Activated T-helper 17 cell treated with anti-CD3 and anti-CD28 coated beads, Interleukin-2, amount 50 U/mL, for 72 hours (primary cell): Measurements from ENCODE around the gene MGRN1. TPM values are rescaled to one million over a fixed set of nuclear protein-coding genes. Genes with fewer than 3 reads are reported as not detected.

Source experiments
- ATAC-seq: fragments of 150-1000 bp; cut with Tn5 transposase; replicated peaks from 2 replicates; pipeline ENCODE4 v1.10.0; 2021; ENCODE audit warnings: mild to moderate bottlenecking, moderate library complexity
- H3K27ac Mint-ChIP-seq: one replicate; pipeline ENCODE4 v1.8.0; 2022; ENCODE audit warnings: mixed read lengths
- H3K27me3 Mint-ChIP-seq: one replicate; pipeline ENCODE4 v1.8.0; 2022; ENCODE audit warnings: mixed read lengths
- H3K36me3 Mint-ChIP-seq: one replicate; pipeline ENCODE4 v1.8.0; 2022; ENCODE audit warnings: low read depth, mild to moderate bottlenecking, mixed read lengths
- H3K4me1 Mint-ChIP-seq: one replicate; pipeline ENCODE4 v1.8.0; 2022; ENCODE audit warnings: mixed read lengths
- H3K4me3 Mint-ChIP-seq: one replicate; pipeline ENCODE4 v1.8.0; 2022; ENCODE audit warnings: mild to moderate bottlenecking, mixed read lengths
- H3K9me3 Mint-ChIP-seq: one replicate; pipeline ENCODE4 v1.8.0; 2022; ENCODE audit warnings: mixed read lengths
- total RNA-seq, 2 donors: library from RNA; stranded (reverse); gene quantifications; one replicate each; pipeline ENCODE4 v1.2.3, GENCODE V29; 2022

Gene MGRN1
- 10 to 100 TPM; 63.5 to 66.3 TPM for total RNA-seq

DNA sequence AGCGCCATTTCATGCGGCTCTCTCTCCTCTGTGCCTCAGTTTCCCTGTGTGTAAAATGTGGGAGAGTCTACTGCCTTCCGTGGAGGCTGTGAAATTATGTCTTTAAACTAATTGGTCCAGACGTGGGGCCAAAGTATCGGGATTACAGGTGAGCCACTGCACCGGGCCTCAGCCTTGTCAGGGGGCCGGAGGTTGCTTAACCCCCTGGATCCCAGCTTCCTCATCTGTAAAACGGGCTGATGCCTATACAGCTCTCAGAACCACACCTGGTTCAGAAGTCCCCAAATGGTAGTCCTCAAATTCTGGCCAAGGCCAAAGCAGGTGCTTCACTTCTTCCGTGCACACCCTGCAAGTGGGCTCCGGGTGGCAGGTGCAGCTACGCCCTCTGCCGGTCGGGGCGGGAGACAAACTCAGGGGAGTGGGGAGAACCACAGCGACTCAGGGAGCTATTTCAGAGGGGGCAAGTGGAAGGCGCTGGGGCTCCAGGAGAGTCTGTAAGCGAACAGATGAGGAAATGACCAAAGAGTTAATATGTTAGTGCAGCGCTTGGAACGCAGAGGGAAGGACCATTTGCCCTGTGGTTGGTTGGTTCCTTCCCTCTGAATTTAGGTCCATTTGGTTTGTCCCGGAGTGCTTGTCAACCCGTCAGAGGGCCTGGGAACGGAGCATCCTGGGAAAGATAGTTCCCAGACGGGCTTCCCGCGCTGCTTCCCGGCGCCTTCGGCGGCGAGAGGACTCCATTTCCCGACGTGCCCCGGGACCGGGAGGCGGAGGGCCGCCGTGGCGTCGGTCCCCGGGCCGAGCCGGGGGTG, at the start of gene MGRN1:
Gene MGRN1, plus strand, starts transcription at position 812 of the 812 bp plus-strand sequence. CDS start 135 bp downstream, outside the sequence.
- Mint-ChIP-seq H3K36me3 (peaks cover 25% of the 10 kb centered on the region), H3K4me1 (peaks cover 21% of the 10 kb centered on the region), H3K9me3 (no peaks in the 10 kb centered on the region), H3K27ac (peak within 1 kb of the TSS; percentile 100), H3K4me3 (peak within 1 kb of the TSS; percentile 99), H3K27me3 (no peaks in the 10 kb centered on the region)
- ATAC-seq, result peak; percentile 79

DNA sequence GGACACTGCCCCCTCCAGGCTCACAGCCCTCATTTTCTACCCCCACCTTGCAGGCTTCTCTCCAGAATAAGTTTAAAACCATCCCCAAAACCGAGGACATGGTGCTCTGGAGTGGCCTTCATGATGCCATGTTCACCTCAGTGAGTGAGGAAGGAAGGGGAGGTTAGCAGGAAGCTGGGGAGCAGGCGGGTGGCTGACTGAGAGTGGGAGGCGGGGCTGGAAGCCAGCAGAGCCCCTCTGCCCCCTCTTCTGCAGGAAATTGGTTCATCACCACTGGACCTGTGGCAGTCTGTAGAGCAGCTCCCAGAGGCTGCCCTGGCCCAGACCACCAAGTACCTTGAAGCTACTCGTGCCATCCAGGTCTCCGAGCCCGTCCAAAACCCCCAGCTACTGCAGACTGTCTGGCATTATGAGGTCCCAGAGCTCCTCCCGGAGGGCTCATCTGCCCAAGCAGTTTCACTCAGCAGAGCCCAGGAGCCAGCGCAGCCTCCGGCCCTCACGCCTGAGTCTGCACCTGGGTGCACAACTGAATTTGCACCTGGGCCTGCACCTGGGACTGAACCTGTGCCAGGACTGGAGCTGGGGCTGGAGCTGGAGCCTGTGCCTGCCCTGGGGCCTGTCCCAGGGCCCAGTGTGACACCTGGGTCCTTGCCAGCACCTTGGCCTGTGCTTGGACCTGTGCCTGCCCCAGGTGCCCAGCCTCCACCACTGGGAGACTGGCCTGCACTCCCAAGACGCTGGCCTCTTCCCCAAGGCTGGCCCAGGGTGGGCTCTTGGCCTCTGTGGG, 49.5 kb upstream of the MGRN1 start:
- Mint-ChIP-seq H3K9me3 (no peaks in the 10 kb centered on the region), H3K27ac (no peak overlapping the region), H3K4me1 (no peaks in the 10 kb centered on the region), H3K36me3 (no peaks in the 10 kb centered on the region), H3K4me3 (no peak overlapping the region), H3K27me3 (no peaks in the 10 kb centered on the region)
- no peak for ATAC-seq

DNA sequence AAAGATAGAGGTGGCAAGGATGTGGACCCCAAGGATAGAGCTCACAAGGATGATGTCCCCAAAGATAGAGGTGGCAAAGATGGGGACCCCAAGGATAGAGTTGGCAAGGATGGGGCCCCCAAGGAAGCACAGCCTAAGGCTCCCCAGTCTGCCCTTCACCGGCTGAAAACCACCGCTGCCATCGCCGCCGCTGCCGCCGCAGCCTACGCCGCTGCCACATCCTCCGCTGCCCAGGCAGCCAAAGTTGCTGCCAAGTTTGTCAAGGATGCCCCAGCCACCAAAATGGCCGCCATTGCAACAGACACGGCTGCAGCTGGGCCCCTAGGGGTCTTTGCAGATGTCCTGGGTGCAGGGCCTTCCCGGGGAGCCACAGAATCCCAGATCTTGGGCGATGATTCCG, 48.6 kb upstream of the MGRN1 start:
- no peaks in the 10 kb centered on the region for H3K36me3 Mint-ChIP-seq
- no peaks in the 10 kb centered on the region for H3K27me3 Mint-ChIP-seq
- no peak overlapping the region for H3K27ac Mint-ChIP-seq
- H3K9me3 Mint-ChIP-seq, result no peaks in the 10 kb centered on the region
- no peaks in the 10 kb centered on the region for H3K4me1 Mint-ChIP-seq
- no peak for ATAC-seq
- no peak overlapping the region for H3K4me3 Mint-ChIP-seq

DNA sequence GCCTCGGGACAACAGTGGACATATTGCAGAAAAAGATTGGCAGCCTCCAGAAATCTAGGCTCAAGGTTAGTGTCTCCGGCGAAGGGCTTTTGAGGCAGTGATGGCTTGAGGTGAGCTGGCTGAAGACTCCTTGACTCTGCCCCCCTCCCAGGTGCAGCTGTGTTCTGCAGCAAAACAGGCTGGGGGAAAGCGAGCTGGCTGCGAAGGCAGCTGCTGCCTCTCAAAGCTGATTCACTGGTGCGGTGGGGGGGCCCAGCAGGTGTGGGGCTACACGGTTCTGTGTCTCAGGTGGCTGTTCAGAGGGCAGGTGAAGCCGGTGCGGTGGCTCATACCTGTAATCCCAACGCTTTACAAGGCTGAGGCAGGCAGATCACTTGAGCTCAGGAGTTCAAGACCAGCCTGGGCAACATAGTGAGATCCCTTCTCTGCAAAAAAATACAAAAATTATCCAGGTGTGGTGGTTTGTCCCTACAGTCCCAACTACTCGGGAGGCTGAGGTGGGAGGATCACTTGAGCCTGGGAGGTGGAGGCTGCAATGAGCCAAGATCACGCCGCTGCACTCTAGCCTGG, 45.6 kb upstream of the MGRN1 start:
- Mint-ChIP-seq H3K27me3 (no peaks in the 10 kb centered on the region), H3K36me3 (no peaks in the 10 kb centered on the region), H3K9me3 (no peaks in the 10 kb centered on the region), H3K27ac (no peak overlapping the region), H3K4me1 (no peaks in the 10 kb centered on the region), H3K4me3 (no peak overlapping the region)
- ATAC-seq, result no peak

DNA sequence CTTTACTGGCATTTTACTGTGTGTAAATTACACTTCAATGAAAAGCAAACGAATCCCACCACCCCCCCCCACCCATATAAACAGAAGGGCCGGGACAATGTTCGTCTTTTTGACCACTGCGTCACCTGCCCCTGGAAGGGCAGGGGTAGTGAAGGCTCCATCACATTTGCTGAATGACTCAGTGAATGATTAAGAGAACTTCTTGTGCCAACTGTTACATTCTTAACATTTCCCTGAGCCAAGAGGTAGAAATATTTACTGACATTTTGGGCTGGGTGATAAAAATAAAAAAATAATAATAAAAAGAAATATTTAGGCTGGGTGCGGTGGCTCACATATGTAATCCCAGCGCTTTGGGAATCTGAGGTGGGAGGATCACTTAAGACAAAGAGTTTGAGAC, 44.4 kb upstream of the MGRN1 start:
- Mint-ChIP-seq H3K27me3 (no peaks in the 10 kb centered on the region), H3K4me3 (no peak overlapping the region), H3K9me3 (no peaks in the 10 kb centered on the region), H3K36me3 (no peaks in the 10 kb centered on the region), H3K4me1 (no peaks in the 10 kb centered on the region), H3K27ac (no peak overlapping the region)
- no peak for ATAC-seq

DNA sequence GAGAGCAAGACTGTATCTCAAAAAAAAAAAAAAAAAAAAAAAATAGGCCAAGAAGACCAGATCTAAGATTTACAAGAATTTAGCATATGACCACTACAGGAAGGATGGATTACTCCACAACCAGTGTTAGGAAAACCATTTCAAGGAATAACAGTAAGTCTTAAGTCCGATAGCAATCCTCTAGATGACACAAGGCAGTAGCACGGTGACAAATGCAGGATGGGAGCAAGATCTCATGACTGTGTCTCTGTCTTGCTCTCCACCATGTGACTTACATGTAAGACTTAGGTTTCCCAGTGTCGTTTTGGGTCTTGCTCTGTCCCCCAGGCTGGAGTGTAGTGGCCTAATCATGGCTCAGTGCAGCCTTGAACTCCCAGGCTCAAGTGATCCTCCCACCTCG, 40.7 kb upstream of the MGRN1 start:
- H3K27ac Mint-ChIP-seq, result no peak overlapping the region
- H3K27me3 Mint-ChIP-seq, result peaks cover 4% of the 10 kb centered on the region
- H3K9me3 Mint-ChIP-seq, result no peaks in the 10 kb centered on the region
- H3K36me3 Mint-ChIP-seq, result no peaks in the 10 kb centered on the region
- ATAC-seq, result no peak
- H3K4me1 Mint-ChIP-seq, result peaks cover 4% of the 10 kb centered on the region
- no peak overlapping the region for H3K4me3 Mint-ChIP-seq

DNA sequence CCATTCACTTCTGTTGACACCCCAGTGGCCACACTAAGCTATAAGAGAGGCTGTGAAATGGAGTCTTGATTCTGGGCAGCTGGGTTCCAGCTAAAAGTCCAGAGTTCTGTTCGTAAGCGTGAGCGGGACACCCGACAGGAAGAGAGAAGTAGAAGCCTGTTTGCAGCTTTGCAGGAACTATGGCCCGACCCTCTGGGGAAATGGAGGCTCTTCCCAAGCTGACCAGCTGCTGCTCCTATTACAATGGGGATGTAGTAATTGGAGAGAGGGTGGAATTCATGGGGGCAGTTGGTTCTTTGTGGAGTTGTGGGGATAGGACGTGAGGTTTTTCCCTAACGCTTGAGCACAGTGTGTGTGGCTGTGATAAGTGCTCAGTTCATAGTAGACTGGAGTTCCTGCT, 38.3 kb upstream of the MGRN1 start:
- H3K4me1 Mint-ChIP-seq, result peaks cover 4% of the 10 kb centered on the region
- H3K27ac Mint-ChIP-seq, result no peak overlapping the region
- no peaks in the 10 kb centered on the region for H3K9me3 Mint-ChIP-seq
- H3K36me3 Mint-ChIP-seq, result no peaks in the 10 kb centered on the region
- H3K4me3 Mint-ChIP-seq, result no peak overlapping the region
- H3K27me3 Mint-ChIP-seq, result peaks cover 4% of the 10 kb centered on the region
- no peak for ATAC-seq

DNA sequence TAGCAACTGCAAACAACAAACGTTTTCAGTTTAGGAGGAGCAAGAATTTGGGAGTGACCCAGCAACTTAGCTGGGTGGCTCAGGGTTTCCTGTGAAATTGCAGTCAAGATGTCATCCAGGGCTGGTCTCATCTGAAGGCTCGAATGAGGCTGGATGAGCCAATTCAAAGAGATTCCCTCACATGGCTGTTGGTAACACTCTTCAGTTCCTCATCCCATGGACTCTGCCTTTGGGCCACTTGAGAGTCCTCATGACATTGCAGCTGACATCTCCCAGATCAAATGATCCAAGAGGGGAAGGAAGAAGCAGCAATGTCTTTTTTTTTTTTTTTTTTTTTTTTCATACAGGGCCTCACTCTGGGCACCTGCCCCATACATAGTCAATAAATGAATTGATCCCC, 36.2 kb upstream of the MGRN1 start:
- Mint-ChIP-seq H3K9me3 (no peaks in the 10 kb centered on the region), H3K4me1 (peaks cover 4% of the 10 kb centered on the region), H3K4me3 (no peak overlapping the region), H3K27me3 (peaks cover 4% of the 10 kb centered on the region), H3K36me3 (no peaks in the 10 kb centered on the region), H3K27ac (no peak overlapping the region)
- no peak for ATAC-seq

DNA sequence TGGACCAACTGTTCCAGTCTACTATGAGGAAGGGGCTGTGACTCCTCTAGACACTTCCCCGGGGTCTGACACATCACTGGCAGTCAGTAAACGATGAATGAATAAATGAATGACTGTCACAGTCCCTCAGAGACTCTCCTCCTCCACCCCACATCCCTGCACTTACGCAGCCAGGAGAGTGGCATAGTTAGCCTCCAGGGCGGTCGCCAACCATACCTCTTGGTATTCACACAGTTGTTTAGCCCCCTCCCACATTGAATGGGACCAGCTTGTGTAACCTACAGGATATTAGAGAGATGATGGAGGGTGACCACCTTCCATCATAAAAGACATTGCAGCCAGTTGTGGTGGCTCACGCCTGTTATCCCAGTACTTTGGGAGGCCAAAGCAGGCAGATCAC, 35.7 kb upstream of the MGRN1 start:
- H3K27ac Mint-ChIP-seq, result no peak overlapping the region
- no peak for ATAC-seq
- no peak overlapping the region for H3K4me3 Mint-ChIP-seq
- peaks cover 4% of the 10 kb centered on the region for H3K27me3 Mint-ChIP-seq
- no peaks in the 10 kb centered on the region for H3K36me3 Mint-ChIP-seq
- H3K9me3 Mint-ChIP-seq, result no peaks in the 10 kb centered on the region
- peaks cover 4% of the 10 kb centered on the region for H3K4me1 Mint-ChIP-seq

DNA sequence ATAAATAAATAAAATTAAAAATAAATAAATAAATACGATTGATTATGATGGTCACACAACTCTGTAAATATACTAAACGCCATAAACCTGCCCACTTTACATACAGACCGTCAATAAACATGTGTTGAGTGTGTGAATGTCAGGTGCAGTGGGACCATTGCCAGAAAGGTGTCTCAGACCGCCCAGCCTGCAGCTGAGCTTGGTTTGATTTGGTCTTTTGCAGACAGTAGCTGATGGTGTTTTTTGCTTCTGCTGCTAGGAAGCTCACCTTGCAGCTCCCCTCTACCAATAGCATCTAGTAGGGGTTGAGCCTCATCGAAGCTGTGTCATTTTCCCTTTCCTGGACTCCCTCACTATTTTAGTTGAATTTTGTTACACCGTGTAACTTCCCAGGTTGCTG, 33.4 kb upstream of the MGRN1 start:
- H3K4me3 Mint-ChIP-seq, result no peak overlapping the region
- no peaks in the 10 kb centered on the region for H3K27me3 Mint-ChIP-seq
- no peaks in the 10 kb centered on the region for H3K9me3 Mint-ChIP-seq
- ATAC-seq, result no peak
- no peaks in the 10 kb centered on the region for H3K36me3 Mint-ChIP-seq
- no peak overlapping the region for H3K27ac Mint-ChIP-seq
- no peaks in the 10 kb centered on the region for H3K4me1 Mint-ChIP-seq

DNA sequence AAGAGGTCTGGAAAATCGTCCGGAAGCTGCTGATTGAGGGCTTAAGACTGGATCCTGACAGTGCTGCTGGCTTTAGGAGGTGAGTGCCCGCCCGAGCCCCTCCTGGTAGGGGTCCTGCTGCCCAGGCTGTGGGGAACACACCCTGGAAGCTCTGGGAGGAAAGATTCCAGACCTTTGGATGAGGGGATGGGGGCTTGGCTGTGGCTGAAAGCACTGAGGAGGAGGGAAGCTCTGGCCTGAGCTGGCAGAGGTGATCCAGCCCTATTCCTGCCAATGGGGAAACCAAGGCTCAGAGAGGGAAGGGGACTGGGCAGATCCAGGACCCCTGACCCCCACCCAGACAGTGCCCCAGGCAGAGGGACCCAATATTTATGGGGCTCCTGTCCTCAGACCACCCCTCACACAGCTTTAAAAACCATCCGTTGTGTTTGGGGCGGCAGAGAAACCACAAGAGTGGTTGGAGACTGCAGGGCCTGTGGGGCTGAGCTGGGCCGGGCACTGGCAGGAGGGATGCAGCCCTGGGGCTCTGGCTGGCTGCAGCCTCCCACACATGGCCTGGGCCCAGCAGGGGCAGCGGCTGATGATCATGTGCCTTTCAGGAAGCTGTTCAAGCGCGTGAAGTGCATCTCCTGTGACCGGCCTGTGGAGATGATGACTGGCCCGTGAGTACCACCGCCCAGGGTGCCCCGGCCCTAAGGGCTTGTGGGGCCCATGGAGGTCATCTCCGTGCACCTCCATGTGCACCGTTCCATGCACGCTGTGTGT, 32.7 kb upstream of the MGRN1 start:
- H3K27ac Mint-ChIP-seq, result no peak overlapping the region
- ATAC-seq, result no peak
- H3K4me3 Mint-ChIP-seq, result no peak overlapping the region
- H3K4me1 Mint-ChIP-seq, result no peaks in the 10 kb centered on the region
- H3K27me3 Mint-ChIP-seq, result no peaks in the 10 kb centered on the region
- no peaks in the 10 kb centered on the region for H3K9me3 Mint-ChIP-seq
- no peaks in the 10 kb centered on the region for H3K36me3 Mint-ChIP-seq

DNA sequence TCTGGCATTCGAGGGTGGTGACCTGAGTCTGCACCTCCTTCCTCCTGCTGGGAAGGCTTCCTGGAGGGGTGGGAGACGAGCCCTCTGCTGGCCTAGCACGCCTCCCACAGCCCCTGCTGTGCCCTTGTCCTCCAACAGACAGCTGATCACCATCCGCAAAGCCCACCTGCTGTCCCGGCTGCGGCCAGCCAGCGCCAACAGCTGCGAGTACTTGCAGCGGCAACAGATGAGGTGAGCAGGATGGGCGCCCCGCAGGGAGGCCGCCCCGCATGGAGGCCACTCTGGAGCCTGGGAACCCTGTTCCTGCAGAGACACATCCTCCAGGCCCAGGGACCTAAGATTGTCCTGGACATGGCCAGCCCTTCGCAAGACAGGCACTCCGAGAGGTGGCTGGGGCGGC, 31.5 kb upstream of the MGRN1 start:
- no peaks in the 10 kb centered on the region for H3K4me1 Mint-ChIP-seq
- H3K4me3 Mint-ChIP-seq, result no peak overlapping the region
- H3K27me3 Mint-ChIP-seq, result no peaks in the 10 kb centered on the region
- no peak for ATAC-seq
- H3K27ac Mint-ChIP-seq, result no peak overlapping the region
- H3K9me3 Mint-ChIP-seq, result no peaks in the 10 kb centered on the region
- H3K36me3 Mint-ChIP-seq, result no peaks in the 10 kb centered on the region

DNA sequence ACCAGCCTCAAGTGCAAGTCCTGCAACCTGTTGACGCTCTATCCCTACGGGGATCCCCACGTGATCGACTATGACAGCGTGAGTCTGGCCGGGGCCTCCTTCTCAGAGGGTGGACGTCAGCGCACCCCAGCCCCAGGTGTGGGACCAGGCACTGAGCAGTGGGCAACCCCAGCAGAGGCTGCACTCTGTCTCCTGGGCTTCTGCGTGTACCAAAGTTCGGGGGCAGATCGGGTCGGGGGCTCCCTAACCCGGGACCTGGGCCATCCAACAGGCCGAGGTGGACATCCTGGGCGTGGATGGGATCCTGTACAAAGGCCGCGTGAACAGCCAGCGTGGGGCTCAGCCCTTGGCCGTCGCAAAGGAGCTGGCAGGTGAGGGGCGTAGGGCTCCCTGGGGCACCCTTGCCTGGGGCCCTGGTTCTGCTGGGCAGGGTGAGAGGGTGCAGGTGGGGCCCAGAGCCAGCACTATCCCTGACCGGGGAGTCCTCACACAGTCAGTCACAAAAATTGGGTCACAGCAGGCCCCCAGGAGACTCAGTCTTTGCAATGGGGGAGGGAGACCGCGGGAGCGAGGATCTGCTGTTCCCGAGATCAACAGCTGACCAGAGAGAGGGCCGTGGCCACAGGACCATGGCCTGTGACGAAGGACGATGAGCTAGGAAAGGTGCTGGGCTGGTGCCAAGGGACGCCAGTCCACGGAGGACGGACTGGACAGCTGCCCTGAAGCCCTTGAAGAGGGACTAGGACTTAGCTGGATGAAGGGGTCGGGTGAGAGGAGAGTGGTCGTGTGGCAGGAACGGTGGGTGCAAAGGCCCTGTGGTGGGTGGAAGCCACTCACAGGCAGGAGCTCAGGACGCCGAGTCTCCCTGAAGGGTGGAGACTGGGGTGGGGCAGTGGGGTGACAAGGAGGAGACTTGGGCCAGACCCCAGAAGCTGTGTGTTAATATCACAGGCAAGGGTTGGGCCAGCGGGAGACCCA, 29.9 kb upstream of the MGRN1 start:
- Mint-ChIP-seq H3K9me3 (no peaks in the 10 kb centered on the region), H3K27me3 (no peaks in the 10 kb centered on the region), H3K4me3 (no peak overlapping the region), H3K36me3 (no peaks in the 10 kb centered on the region), H3K27ac (no peak overlapping the region), H3K4me1 (no peaks in the 10 kb centered on the region)
- no peak for ATAC-seq
